ELR (cell line): ENCODE data around the gene RAF1.
A peak's percentile ranks its signal among the peaks of the same experiment; 100 is the strongest.
"Not testable (repeated sequence)": the region's sequence is repeated elsewhere in the genome, so short reads cannot be mapped to it uniquely, and the experiment has no call there.

ENCODE experiments used
- DNase-seq: peaks from one replicate; pipeline ENCODE4 v3.0.0-alpha.2; 2015; ENCODE audit warnings: low read depth

Gene RAF1

GRCh38 chr3:12675115-12675810 is 11.3 kb upstream of the RAF1 start:
- no peak for DNase-seq

- DNase-seq: not testable (repeated sequence)
Measured at GRCh38 chr3:12673956-12674736, 10.2 kb upstream of the RAF1 start.

- no peak for DNase-seq
Measured at GRCh38 chr3:12671120-12671450, 7.2 kb upstream of the RAF1 start.

- DNase-seq: no peak
Measured at GRCh38 chr3:12670365-12671119, 6.6 kb upstream of the RAF1 start.

- DNase-seq: peak; percentile 46
Measured at GRCh38 chr3:12663401-12663935, 449 bp downstream of the RAF1 start.

- DNase-seq: peak; percentile 69
Measured at GRCh38 chr3:12662593-12663400, 1.1 kb downstream of the RAF1 start.

GRCh38 chr3:12661926-12662592 is 1.9 kb downstream of the RAF1 start:
- DNase-seq: no peak

GRCh38 chr3:12661375-12661774 is 2.5 kb downstream of the RAF1 start:
- not testable (repeated sequence) for DNase-seq

GRCh38 chr3:12660196-12660595 is 3.7 kb downstream of the RAF1 start:
- no peak for DNase-seq

GRCh38 chr3:12659316-12660015 is 4.5 kb downstream of the RAF1 start:
- DNase-seq: peak; percentile 34

- peak; percentile 82 for DNase-seq
Measured at GRCh38 chr3:12658593-12659058, 5.3 kb downstream of the RAF1 start.

- DNase-seq: no peak
Measured at GRCh38 chr3:12656850-12657249, 7.1 kb downstream of the RAF1 start.

- DNase-seq: no peak
Measured at GRCh38 chr3:12656193-12656592, 7.7 kb downstream of the RAF1 start.

- no peak for DNase-seq
Measured at GRCh38 chr3:12655701-12656100, 8.2 kb downstream of the RAF1 start.

- DNase-seq: no peak
Measured at GRCh38 chr3:12653747-12654146, 10.2 kb downstream of the RAF1 start.

- DNase-seq: no peak
Measured at GRCh38 chr3:12648384-12648959, 15.4 kb downstream of the RAF1 start.

GRCh38 chr3:12644331-12644937 is 19.5 kb downstream of the RAF1 start:
- DNase-seq: peak; percentile 45

GRCh38 chr3:12643724-12644123 is 20.2 kb downstream of the RAF1 start:
- no peak for DNase-seq

- no peak for DNase-seq
Measured at GRCh38 chr3:12643010-12643380, 20.9 kb downstream of the RAF1 start.

GRCh38 chr3:12640853-12641252 is 23.1 kb downstream of the RAF1 start:
- not testable (repeated sequence) for DNase-seq
